OCI-LY7 (cell line): ENCODE results near the gene WDR31. TPM values are rescaled to one million over a fixed set of nuclear protein-coding genes. Genes with fewer than 3 reads are reported as not detected.

ENCODE experiments used
- BruUV-seq: library from RNA; stranded (reverse); fragments of 400-500 nt; replicated peaks from 2 replicates; lab custom pipeline; 2021; lab: Mats Ljungman, UMichigan
- CTCF ChIA-PET: fragments of 300-600 bp; sonication (Branson Sonifier 250); formaldehyde crosslinking; loops from one replicate; lab custom pipeline; 2022; ENCODE audit warnings: antibody characterized with exemption; ENCODE audit not compliant: unreplicated experiment; lab: Charles Lee
- POLR2A ChIA-PET: fragments of 300-600 bp; sonication (Branson Sonifier 250); formaldehyde crosslinking; loops from one replicate; lab custom pipeline; 2022; ENCODE audit warnings: antibody characterized with exemption; lab: Charles Lee
- DNase-seq: peaks from one replicate; pipeline ENCODE4 v3.0.0-alpha.2; 2015; ENCODE audit warnings: low spot score
- H2AFZ ChIP-seq: fragments of 200-600 bp; sonication (generic), shearing (Covaris generic); 2 replicates; pipeline ENCODE4 v1.6.1; 2014; ENCODE audit warnings: mild to moderate bottlenecking, antibody characterized with exemption, low read length, moderate library complexity
- H3K27ac ChIP-seq: fragments of 200-600 bp; sonication (generic); 2 replicates; pipeline ENCODE4 v1.5.1; 2014; ENCODE audit warnings: mixed run types, low read depth, mild to moderate bottlenecking, moderate library complexity, low read length, inconsistent platforms; ENCODE audit not compliant: poor library complexity, severe bottlenecking
- H3K36me3 ChIP-seq: fragments of 200-600 bp; sonication (generic); 2 replicates; pipeline ENCODE4 v1.6.1; 2014; ENCODE audit warnings: mild to moderate bottlenecking, antibody characterized with exemption, low read length, moderate library complexity, mixed read lengths; ENCODE audit not compliant: insufficient read depth
- H3K4me1 ChIP-seq: fragments of 200-600 bp; sonication (generic); 2 replicates; pipeline ENCODE4 v1.5.1; 2014; ENCODE audit warnings: mild to moderate bottlenecking, low read length; ENCODE audit not compliant: insufficient read depth, poor library complexity, severe bottlenecking
- H3K4me2 ChIP-seq: fragments of 200-600 bp; sonication (generic); 2 replicates; pipeline ENCODE4 v1.6.1; 2014; ENCODE audit warnings: mild to moderate bottlenecking, low read length
- H3K4me3 ChIP-seq: fragments of 200-600 bp; sonication (generic); 2 replicates; pipeline ENCODE4 v1.5.1; 2014; ENCODE audit warnings: mild to moderate bottlenecking, low read depth, low read length; ENCODE audit not compliant: poor library complexity, severe bottlenecking
- H3K79me2 ChIP-seq: fragments of 200-600 bp; sonication (generic); 2 replicates; pipeline ENCODE4 v1.6.1; 2016; ENCODE audit warnings: low read depth, mild to moderate bottlenecking, low read length, moderate library complexity, mixed read lengths; ENCODE audit not compliant: insufficient read depth
- H3K9me2 ChIP-seq: fragments of 200-600 bp; sonication (generic); 2 replicates; pipeline ENCODE4 v1.6.1; 2016; ENCODE audit warnings: mild to moderate bottlenecking, low read length, mixed read lengths; ENCODE audit not compliant: insufficient read depth
- H3K9me3 ChIP-seq: fragments of 200-600 bp; sonication (generic); 2 replicates; pipeline ENCODE4 v1.6.1; 2014; ENCODE audit warnings: mild to moderate bottlenecking, mixed run types, low read length, mixed read lengths
- H4K20me1 ChIP-seq: fragments of 200-600 bp; sonication (generic); 2 replicates; pipeline ENCODE4 v1.6.1; 2014; ENCODE audit warnings: mild to moderate bottlenecking, antibody characterized with exemption, low read length, moderate library complexity, mixed read lengths; ENCODE audit not compliant: insufficient read depth
- CTCF ChIP-seq: fragments of 200-600 bp; sonication (generic); conservative IDR thresholded peaks from 2 replicates; pipeline ENCODE4 v1.5.1; 2014; ENCODE audit warnings: mild to moderate bottlenecking, antibody characterized with exemption, low read length, moderate library complexity, mixed read lengths
- EZH2phosphoT487 ChIP-seq: fragments of 200-600 bp; sonication (generic); IDR thresholded peaks from 2 replicates; pipeline ENCODE4 v1.6.1; 2018; ENCODE audit warnings: low read depth, borderline replicate concordance, mild to moderate bottlenecking, mixed run types, antibody characterized with exemption, low read length, moderate library complexity, mixed read lengths
- intact Hi-C: fragments of 100-400 bp; cut with micrococcal nuclease; formaldehyde crosslinking; loops from one replicate; pipeline ENCODE4 v1.10.0; 2022; ENCODE audit not compliant: unreplicated experiment
- total RNA-seq, 2 experiments: library from RNA; depleted of rRNA in 1 of 2; stranded (reverse); fragments of >200 nt in 1 of 2; shearing (Covaris generic) in 1 of 2; gene quantifications; 2 replicates each; pipeline ENCODE4 v1.2.3, GENCODE V29; 2014 to 2022

Gene WDR31
- total RNA-seq, 2 experiments from 2014 or later = 0.19 to 1.4 TPM

GRCh38 chr9:113355040-113355596, 15.0 kb upstream of the WDR31 start:
- no peak overlapping the region for H3K27ac ChIP-seq
- no TSS peak for BruUV-seq
- ChIA-PET POLR2A (interaction anchor here (0.6 kb wide), 2 partner anchors 51 to 1203 kb away, joined by 3 to 4 read pairs; no protein-coding TSS in a partner anchor), CTCF (no interaction called here)
- peak; percentile 33 for DNase-seq
- intact Hi-C loops = no loop called here
- no peaks in the 10 kb centered on the region for H3K9me2 ChIP-seq
- H3K9me3 ChIP-seq = no peaks in the 10 kb centered on the region
- H3K4me2 ChIP-seq = no peak overlapping the region
- H2AFZ ChIP-seq = no peak overlapping the region
- no peaks in the 10 kb centered on the region for H3K79me2 ChIP-seq
- peak; percentile 56 for TF ChIP-seq CTCF
- no peak for TF ChIP-seq EZH2phosphoT487
- H3K4me3 ChIP-seq = no peak overlapping the region
- peaks cover 14% of the 10 kb centered on the region for H3K4me1 ChIP-seq
- H3K36me3 ChIP-seq = no peaks in the 10 kb centered on the region
- no peaks in the 10 kb centered on the region for H4K20me1 ChIP-seq

GRCh38 chr9:113352411-113352810, 12.3 kb upstream of the WDR31 start:
- Histone ChIP-seq H3K4me3 (no peak overlapping the region), H2AFZ (no peak overlapping the region), H3K36me3 (no peaks in the 10 kb centered on the region), H3K9me2 (no peaks in the 10 kb centered on the region), H3K4me2 (no peak overlapping the region), H3K27ac (no peak overlapping the region), H4K20me1 (no peaks in the 10 kb centered on the region), H3K79me2 (no peaks in the 10 kb centered on the region), H3K4me1 (peaks cover 19% of the 10 kb centered on the region), H3K9me3 (no peaks in the 10 kb centered on the region)
- POLR2A ChIA-PET = interaction anchor here (0.6 to 1.0 kb wide), 7 partner anchors 11 to 1978 kb away, joined by 3 to 4 read pairs (median 3); partner anchors contain the start of gene WDR31
- intact Hi-C loops = no loop called here
- TF ChIP-seq CTCF (no peak), EZH2phosphoT487 (no peak)
- DNase-seq = peak; percentile 21
- CTCF ChIA-PET = interaction anchor here (0.7 kb wide), 1 partner anchor 18 kb away, joined by 3 read pairs; no protein-coding TSS in a partner anchor
- BruUV-seq = no TSS peak

- Histone ChIP-seq H4K20me1 (no peaks in the 10 kb centered on the region), H2AFZ (no peak overlapping the region), H3K4me1 (peaks cover 19% of the 10 kb centered on the region), H3K36me3 (no peaks in the 10 kb centered on the region), H3K79me2 (no peaks in the 10 kb centered on the region), H3K4me2 (no peak overlapping the region), H3K9me3 (no peaks in the 10 kb centered on the region), H3K27ac (no peak overlapping the region), H3K9me2 (no peaks in the 10 kb centered on the region), H3K4me3 (no peak overlapping the region)
- ChIA-PET POLR2A (interaction anchor here (0.6 to 4.6 kb wide), 4 partner anchors 12 to 120 kb away, joined by 3 to 31 read pairs (median 3); partner anchors contain the start of genes ALAD and WDR31), CTCF (no interaction called here)
- intact Hi-C loops = no loop called here
- DNase-seq = no peak
- BruUV-seq = no TSS peak
- TF ChIP-seq EZH2phosphoT487 (no peak), CTCF (no peak)
These were observed 11.9 kb upstream of the WDR31 start for GRCh38 chr9:113352006-113352405.
